Left hindlimb (tissue), 1 donor: ENCODE measurements around the gene XRN2.
A peak's percentile ranks its signal among the peaks of the same experiment; 100 is the strongest.

Source experiments
- DNase-seq: peaks from one replicate; pipeline ENCODE4 v3.0.0-alpha.2; 2018

XRN2 gene, protein sequence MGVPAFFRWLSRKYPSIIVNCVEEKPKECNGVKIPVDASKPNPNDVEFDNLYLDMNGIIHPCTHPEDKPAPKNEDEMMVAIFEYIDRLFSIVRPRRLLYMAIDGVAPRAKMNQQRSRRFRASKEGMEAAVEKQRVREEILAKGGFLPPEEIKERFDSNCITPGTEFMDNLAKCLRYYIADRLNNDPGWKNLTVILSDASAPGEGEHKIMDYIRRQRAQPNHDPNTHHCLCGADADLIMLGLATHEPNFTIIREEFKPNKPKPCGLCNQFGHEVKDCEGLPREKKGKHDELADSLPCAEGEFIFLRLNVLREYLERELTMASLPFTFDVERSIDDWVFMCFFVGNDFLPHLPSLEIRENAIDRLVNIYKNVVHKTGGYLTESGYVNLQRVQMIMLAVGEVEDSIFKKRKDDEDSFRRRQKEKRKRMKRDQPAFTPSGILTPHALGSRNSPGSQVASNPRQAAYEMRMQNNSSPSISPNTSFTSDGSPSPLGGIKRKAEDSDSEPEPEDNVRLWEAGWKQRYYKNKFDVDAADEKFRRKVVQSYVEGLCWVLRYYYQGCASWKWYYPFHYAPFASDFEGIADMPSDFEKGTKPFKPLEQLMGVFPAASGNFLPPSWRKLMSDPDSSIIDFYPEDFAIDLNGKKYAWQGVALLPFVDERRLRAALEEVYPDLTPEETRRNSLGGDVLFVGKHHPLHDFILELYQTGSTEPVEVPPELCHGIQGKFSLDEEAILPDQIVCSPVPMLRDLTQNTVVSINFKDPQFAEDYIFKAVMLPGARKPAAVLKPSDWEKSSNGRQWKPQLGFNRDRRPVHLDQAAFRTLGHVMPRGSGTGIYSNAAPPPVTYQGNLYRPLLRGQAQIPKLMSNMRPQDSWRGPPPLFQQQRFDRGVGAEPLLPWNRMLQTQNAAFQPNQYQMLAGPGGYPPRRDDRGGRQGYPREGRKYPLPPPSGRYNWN

DNA sequence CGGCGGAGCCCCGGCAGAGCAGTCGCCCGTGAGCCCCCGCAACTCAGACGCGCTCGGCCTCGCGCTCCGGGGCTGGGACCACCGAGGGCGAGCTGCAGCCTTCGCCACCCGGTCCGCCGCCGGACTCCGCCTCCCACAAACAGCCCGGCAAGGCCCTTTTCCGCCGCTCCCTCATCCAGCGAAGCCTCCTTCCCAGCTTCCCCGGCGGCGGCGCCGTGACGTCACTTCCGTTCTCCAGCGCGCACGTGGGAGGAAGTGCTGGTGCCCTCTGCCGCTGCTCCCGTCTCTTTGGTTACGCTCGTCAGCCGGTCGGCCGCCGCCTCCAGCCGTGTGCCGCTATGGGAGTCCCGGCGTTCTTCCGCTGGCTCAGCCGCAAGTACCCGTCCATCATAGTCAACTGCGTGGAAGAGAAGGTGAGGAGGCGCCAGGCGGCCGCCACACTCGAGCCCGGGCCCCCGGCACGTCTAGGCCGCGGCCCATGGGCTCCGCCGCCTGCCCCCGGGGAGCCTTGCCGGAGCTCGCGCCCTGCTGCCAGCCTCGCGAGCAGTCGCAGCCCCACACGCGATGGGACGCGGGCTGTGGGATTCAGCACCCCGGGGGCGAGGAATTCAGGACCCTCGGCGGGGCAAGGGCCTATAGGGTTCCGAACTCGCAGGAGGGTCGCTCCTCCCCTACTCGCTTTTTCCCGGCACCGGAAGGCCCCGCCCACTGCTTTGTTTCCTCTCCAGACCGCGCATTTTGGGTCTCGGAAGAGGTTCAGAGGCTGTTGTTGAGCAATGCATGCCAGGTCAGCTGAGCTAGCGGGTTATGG is at the start of gene XRN2:
XRN2 (plus strand) TSS at position 271 of the 811 bp plus-strand sequence; CDS start at position 339, 68 bp downstream.
- DNase-seq = peak; percentile 96

DNA sequence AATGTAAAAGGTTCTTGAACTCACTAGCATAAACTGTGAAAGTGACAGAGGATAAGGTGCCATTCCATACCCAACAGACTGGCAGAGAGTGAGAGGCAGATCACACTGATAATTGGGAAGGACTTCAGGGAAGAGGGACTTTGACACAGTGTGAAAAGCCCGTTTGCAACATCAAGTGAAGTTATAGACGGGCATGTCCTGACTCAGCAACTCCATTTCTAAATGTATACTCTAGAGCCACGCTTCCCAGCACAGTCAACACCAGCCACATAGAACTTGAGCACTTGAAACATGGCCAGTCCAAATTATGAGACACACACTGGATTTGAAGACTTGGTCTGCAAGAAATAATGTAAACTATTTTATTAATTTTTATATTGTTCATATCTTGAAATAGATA is 45.9 kb upstream of the XRN2 start:
- no peak for DNase-seq

DNA sequence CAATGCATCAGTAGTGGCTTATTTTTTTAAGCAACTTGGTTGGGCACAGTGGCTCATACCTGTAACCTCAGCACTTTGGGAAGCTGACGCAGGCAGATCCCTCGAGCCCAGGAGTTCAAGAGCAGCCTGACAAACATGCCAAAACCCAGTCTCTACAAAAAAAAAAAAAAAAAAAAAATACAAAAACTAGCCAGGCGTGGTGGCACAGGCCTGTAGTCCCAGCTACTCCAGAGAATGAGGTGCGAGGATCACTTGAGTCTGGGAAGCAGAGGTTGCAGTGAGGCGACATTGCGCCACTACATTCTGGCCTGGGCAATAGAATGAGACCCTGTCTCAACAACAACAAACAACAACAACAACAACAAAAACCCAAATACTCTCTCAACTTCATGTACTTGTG is 44.7 kb upstream of the XRN2 start:
- no peak for DNase-seq

DNA sequence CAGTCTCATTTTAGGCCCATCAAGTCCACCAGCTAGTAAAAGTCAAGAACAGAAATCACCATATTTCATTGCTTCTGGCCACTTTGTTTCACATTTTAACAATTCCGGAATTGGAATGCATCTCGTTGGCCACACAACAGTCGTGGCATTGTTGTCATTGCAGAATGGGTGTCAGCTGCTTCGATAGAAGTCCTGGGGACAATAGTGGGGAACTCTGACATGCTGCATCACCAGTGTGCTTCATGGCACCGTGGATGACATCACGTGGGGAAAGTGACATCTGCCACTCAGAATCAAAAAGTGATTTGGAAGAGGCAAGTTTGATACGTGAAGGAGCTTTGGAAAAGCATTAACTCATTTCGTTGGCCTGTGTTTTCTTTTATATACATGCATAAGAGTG is 43.8 kb upstream of the XRN2 start:
- no peak for DNase-seq

DNA sequence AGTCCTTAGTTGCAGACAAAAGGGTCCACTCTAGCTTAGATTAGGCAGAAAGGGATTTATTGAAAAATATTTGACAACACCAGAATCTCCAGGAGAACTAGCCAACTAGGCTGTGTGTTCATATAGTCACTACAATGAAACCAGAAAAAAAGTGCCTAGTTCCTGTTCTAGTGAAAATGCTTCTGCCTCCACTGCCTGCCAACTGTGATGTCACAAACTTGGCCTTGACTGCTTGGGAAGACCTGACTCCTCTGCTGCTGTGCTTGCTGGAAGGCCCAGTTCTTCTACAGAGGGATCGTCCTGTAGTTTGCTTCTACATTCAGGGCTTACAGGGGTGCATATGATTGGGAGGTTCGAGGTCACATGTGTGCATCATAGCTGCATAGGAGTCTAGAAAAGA is 40.3 kb upstream of the XRN2 start:
- no peak for DNase-seq

DNA sequence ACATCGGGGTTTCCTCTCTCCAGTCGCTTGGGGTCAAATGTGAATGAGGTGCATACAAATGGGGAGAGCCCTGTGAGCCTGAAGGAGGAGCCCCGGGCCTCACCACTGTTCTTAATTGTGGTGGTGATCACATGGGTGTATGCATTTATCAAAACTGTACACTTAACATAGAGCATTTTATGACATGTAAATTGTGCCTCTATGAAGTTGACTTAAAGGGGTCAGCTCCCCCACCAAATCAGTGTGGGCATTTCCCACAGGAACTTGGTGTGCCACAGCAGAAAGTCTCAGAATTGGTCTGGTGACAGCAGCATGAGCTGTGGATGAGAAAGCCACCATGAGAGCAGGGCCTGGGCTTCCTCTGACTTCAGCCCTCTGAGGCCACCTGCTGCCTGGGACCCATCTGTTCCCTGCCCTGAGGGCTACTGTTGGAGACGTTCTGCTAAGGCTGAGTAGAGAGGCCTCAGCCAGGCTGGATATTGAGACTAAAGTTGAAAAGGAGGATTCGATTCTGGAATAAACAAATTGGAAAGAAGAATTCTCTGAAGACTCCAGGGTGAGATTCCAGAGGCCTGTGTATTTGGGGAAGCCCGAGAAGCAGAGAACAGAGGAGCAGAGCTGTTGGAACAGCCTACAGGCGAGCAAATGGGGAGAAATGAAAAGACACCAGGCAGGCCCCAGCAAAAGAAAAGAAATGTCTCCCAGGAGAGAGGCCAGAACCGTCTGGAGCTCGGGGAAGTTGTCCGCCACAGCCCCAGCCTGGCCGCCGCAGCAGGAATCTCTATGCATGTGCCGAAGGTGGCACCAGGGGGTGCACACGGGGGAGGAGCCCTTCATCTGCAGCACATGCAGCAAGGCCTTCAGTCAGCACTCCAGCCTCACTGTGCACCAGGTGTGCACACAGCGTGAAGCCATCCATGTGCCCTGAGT is 37.6 kb upstream of the XRN2 start:
- no peak for DNase-seq

DNA sequence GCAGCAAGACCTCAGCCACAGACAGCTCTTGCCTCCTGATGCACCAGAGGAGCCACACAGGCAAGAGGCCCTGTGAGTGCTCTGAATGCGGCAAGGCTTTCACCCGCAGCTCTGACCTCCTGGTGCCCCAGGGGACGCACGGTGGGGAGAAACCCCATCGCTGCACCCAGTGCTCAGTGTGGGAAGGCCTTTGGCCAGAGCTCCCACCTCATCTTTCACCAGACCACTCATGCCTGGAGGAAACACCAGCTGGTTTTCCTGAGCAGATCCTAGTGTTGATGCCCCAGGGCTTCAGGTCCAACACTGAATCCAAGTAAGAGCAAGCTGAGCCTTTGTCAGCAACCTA is 37.0 kb upstream of the XRN2 start:
- DNase-seq = no peak

DNA sequence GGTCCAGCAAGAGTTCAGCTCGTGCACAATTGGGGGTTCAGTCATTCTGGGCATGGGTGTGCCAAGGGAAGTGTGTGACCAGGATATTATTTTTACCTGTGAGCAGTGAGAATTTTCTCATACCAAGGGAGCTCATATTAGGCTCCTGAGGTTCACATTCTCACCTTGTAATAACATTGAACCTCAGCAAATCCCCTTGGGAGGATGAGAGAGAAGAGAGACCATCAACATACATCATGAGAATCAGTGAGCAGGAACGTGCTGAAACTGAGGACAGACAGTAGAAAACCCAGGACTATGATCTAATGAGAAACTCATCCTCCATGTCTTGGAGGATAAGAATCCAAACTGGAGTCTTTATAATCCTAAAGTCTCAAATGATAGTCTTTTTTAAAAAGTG is 33.4 kb upstream of the XRN2 start:
- DNase-seq = no peak

DNA sequence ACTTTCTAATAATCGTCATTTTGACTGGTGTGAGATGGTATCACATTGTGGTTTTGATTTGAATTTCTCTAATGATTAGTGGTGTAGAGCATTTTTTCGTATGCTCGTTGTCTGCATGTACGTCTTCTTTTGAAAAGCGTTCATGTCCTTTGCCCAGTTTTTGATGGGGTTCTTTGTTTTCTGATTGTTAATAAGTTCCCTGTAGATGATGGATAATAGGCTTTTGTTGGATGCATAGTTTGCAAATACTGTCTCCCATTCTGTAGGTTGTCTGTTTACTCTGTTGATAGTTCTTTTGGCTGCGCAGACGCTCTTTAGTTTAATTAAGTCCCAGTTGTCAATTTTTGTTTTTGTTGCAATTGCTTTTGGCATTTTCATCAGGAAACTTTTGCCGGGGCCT is 32.3 kb upstream of the XRN2 start:
- no peak for DNase-seq

DNA sequence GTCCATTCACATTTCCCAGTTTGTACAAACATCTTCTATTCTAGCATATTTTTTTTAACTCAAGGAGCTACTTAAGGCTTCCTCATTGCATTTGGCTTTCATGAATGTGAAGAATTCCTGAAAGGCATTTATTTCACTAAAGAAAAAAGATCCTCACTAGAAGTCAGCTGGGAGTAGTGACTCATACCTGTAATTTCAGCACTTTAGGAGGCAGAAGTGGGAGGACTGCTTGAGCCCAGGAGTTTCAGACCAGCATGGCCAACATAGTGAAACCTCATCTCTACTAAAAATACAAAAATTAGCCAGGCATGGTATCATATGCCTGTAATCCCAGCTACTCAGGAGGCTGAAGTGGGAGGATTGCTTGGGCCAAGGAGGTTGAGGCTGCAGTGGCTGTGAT is 30.9 kb upstream of the XRN2 start:
- no peak for DNase-seq

DNA sequence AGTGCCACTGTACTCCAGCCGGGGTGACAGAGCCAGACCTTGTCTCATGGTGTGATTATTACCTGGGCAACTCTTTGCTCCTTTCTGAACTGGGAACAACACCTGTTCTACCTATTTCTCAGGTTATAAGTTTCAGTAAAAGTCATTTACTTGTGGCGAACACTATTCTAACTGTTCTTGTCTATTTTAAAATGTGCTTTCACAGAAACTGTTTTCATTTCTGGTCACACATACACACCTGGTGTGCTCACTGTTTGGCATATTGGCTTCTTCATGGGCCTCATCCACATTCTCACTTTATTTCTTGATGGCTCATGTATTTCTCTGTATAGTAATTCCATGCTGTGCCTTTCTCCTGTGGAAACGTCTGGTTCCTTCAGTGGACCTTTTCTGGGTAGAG is 30.5 kb upstream of the XRN2 start:
- DNase-seq = no peak

DNA sequence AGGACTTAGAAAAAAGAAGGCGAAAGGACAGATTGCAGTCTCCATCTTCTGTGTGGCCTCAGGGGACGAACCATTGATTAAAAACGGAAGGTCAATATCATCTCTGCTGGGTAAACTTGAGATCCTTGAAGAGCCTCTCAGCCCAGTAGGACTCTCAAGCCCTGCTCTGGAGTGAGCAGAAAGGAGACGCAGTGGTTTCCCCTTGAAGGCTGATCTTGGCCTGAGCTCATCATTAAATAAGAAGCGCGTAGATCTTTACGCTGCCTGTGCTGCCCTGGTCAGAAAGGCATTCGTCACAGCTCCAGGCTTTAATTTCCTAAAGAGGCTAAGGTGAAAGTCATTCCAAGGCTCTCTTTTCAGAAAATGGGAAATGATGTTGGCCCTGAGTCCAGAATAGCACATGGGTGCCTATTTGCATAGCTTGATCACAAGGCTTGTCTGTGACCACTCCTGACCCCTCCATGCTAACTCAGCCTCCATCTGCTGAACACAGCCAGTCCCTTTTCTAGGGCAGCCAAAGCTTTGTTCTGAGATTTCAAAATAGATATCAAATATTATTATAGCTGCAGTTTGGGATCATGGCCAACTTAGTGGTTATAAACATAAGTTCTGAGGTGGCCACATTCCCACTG is 29.3 kb upstream of the XRN2 start:
- DNase-seq = no peak

DNA sequence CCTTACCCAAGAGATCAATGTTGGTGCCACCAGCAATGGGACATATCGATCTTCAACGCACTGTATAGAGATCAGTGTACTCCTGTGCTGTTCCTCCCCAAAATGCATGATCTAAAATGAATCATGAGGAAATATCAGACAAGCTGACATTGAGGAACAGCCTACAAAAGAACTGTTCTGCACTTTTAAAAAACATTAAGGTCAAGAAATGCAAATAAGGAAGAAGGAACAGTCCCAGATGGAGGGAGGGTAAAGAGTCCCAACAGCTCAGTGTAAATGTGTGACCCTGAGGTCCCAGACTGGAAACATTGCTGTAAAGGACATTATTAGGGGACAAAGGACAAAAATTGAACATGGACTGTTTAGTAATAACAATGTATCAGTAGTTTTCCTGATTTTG is 24.3 kb upstream of the XRN2 start:
- no peak for DNase-seq

DNA sequence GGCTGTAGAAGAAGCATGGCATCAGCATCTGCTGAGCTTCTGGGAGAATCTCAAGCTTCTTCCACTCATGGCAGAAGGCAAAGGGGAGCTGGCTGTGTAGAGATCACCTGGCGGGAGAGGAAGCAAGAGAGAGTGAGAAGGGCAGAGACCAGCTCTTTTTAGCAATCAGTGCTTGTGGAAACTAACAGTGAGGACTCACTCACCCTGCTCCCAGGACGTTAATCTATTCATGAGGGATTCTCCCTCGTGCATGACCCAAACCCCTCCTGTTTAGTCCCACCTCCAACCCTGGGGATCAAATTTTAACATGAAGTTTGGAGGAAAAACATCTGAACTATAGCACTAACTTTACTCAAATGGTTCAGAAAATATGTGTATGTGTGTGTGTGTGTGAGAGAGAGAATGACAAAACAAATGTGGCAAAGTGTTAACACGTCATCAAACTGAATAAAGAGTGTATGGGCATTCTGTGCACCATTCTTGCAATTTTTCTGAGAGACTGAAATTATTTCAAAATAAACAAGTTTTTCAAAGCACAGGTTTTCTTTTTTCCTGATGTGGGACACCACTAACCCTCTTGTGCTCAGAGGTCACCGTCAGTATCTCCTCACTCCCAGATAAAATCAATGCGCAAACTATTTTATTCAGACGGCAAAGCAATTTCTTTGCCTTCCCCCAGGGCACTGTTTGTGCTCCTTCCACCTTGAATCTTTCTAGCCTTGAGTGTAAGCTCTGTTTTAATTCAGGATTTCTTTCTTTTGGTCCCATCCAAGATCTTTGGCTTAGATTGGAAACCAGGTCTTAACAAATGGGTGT is 23.2 kb upstream of the XRN2 start:
- no peak for DNase-seq

DNA sequence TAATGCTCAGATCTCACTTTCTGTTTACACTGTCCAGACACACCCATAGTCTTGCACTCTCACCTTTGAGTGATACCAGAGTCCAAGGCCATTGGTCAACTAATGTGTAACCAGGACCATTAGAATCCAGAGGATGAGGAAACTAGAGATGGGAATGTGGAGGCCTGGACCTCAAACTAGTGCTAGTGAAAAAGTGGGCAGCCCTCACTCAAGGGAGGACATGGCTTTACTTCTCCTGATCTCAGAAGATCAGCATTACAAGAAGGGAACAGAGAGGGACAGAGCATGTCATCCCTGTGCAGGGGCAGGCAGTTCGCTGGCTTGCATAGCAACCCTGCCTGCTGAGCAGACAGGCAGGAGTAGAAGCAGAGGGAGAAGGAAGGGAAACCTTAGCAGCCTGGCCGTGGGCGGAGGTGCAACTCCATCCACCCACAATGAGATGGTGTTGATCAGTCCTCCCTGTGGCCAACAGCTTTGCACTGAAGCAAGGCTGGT is 22.6 kb upstream of the XRN2 start:
- no peak for DNase-seq

DNA sequence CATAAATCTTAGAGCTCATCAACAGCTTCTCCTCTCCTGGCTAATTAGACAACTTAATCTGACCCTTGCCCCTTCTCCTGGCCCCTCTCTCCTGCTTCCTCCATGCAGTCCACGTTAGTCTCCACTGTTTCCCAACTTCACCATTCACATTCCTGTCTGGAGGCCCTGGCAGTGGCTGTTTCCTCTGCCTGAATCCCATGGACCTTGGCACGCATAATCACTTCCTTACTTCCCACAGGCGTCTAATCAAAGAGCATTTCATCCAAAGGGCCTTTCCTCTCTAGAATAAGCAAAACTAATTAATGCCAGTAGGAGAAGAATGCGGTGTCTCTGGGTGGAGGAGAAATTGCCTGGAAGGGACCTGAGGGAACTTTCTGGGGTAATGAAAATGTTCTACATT is 16.4 kb upstream of the XRN2 start:
- no peak for DNase-seq

DNA sequence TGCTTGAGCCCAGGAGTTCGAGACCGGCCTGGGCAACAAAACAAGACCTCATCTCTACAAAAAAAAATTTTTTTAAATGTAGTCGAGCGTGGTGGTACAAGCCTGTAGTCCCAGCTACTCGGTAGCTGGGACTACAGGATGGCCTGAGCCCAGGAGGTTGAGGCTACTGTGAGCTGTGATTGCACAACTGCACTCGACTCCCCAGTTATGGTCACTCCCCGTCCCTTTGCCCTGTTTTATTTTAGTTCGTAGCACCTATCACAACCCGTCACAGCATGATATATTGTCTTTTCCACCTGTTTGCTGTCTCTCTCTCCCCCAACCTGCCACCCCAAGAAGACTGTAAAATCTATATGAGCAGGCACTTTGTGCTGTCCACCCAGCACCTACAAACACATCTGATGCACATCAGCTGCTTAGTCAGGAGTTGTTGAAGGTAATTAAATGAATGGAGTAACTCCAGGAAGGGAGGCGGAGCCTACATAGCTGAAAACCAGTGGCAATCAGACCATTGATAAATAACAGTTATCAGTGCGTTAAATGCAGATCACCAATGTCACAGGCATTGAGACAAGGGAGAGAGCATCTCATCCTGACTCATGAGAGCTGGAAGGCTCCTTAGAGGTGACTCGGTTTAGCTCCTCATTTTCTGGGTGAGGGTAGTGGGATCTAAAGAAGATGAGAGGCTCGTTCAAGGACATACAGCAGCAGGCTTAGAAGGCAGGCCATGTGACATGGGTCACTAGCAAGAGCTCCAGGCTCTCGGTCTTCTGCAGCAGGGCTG is 14.4 kb upstream of the XRN2 start:
- DNase-seq = no peak

DNA sequence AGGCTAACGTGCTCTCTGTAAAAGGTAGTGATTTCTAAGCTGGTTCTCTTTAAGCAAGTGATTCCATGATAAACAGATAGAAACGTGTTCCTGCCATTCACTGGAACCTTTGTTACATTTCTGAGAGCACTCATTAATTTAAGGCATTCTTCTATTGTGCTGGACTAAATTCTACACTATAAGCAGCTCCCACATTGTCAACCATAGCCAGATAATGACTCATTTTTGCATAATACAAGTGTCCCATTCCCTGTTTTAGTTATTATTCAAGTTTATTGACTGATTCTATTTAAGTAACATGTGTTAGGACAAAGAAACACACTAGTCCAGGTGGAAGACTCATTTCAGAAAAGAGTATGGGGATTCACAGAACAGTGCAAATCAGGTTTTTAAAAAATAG is 13.5 kb upstream of the XRN2 start:
- no peak for DNase-seq

DNA sequence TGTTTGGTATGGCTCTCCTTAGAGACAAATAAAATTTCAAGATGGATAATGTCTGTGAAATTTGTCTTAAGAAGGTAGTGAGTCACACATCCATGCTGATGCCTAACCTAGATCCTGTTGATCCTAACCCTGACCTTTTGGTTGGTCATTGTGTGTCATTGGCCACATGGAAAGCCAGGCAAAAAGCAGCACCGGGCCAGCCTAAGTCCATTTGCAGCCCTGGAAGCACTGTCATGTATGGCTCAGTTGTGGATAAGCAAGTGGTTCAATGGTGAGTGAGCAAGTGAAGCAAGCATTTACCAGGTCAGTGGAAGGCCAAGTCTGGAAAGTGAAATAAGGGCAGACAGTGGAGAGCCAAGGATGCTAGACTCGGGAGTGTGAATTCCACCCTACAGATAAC is 12.1 kb upstream of the XRN2 start:
- DNase-seq = no peak

DNA sequence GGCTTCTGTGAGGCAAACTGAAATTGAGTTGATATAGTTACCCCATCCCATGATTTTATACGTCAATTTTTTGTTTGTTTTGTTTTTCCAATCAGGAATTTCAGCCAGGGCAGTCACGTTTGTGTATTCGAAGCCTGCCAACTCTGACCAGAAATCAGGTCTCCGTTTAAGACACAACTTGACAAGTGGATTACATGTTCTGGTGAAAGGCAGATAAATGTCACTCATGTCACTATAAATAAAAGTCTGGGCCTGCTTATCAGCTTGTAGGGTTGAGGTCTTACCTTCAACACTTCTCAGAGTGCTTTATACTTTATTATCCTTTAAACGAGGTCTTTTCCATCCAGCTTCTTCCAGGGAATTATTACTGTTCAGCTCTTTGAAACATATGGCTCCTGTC is 8.4 kb upstream of the XRN2 start:
- DNase-seq = no peak
